Measurements from ENCODE around the gene PANK4. TPM values are rescaled to one million over a fixed set of nuclear protein-coding genes. Genes with fewer than 3 reads are reported as not detected.

The PANK4 gene
- total and polyA plus RNA-seq, 9 of the 15 experiments (the other 6 are each of a cell fraction or from before 2014, with no cell fraction given): 0.93 to 55.6 (median 31.5) TPM

GRCh38 chr1:2548068-2548589 lies 21.7 kb upstream of the PANK4 start (continued):
- TF ChIP-seq, protein P1, sequence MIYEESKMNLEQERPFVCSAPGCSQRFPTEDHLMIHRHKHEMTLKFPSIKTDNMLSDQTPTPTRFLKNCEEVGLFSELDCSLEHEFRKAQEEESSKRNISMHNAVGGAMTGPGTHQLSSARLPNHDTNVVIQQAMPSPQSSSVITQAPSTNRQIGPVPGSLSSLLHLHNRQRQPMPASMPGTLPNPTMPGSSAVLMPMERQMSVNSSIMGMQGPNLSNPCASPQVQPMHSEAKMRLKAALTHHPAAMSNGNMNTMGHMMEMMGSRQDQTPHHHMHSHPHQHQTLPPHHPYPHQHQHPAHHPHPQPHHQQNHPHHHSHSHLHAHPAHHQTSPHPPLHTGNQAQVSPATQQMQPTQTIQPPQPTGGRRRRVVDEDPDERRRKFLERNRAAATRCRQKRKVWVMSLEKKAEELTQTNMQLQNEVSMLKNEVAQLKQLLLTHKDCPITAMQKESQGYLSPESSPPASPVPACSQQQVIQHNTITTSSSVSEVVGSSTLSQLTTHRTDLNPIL (CRISPR knock-in tag; IDR thresholded peaks at IDR 0.05): no peak
- no peak for TF ChIP-seq SMARCA4 (IDR thresholded peaks at IDR 0.05)
- TF ChIP-seq SIX5 (IDR thresholded peaks at IDR 0.05; ENCODE audit: borderline replicate concordance in 1 of 2, insufficient read depth in 1 of 2, low read depth in 1 of 2, low read length in 2 of 2): no peak
- peak in 1 of 2 experiments; percentile 55; a peak in 2 of 4 replicates for TF ChIP-seq TBL1XR1 (IDR thresholded peaks at IDR 0.05; ENCODE audit: low read length in 2 of 2)
- TF ChIP-seq GTF2B (IDR thresholded peaks at IDR 0.05; ENCODE audit: extremely low read depth, insufficient read length): no peak
- TF ChIP-seq MED1 (CRISPR knock-in tag; IDR thresholded peaks at IDR 0.05; ENCODE audit: borderline replicate concordance): no peak
- TF ChIP-seq PCBP1 (IDR thresholded peaks at IDR 0.05; ENCODE audit: low read depth, low read length, poor library complexity, severe bottlenecking): no peak
- TF ChIP-seq ZNF239 (CRISPR knock-in tag; IDR thresholded peaks at IDR 0.05): no peak
- TF ChIP-seq CHD2 (IDR thresholded peaks at IDR 0.05; ENCODE audit: low read depth, low read length): no peak
- TF ChIP-seq CTBP1 (IDR thresholded peaks at IDR 0.05; ENCODE audit: borderline replicate concordance): peak; percentile 65; the same call in 1 of the 2 replicates
- 0 out of 2 replicates have a peak, but pooled peaks have one; percentile 10 for TF ChIP-seq ZNF586 (CRISPR knock-in tag; conservative IDR thresholded peaks at IDR 0.05)
- no peak for TF ChIP-seq POLR2AphosphoS5 (IDR thresholded peaks at IDR 0.05; ENCODE audit: control insufficient read depth, insufficient read depth, low read depth, low read length)
- TF ChIP-seq, protein P2, sequence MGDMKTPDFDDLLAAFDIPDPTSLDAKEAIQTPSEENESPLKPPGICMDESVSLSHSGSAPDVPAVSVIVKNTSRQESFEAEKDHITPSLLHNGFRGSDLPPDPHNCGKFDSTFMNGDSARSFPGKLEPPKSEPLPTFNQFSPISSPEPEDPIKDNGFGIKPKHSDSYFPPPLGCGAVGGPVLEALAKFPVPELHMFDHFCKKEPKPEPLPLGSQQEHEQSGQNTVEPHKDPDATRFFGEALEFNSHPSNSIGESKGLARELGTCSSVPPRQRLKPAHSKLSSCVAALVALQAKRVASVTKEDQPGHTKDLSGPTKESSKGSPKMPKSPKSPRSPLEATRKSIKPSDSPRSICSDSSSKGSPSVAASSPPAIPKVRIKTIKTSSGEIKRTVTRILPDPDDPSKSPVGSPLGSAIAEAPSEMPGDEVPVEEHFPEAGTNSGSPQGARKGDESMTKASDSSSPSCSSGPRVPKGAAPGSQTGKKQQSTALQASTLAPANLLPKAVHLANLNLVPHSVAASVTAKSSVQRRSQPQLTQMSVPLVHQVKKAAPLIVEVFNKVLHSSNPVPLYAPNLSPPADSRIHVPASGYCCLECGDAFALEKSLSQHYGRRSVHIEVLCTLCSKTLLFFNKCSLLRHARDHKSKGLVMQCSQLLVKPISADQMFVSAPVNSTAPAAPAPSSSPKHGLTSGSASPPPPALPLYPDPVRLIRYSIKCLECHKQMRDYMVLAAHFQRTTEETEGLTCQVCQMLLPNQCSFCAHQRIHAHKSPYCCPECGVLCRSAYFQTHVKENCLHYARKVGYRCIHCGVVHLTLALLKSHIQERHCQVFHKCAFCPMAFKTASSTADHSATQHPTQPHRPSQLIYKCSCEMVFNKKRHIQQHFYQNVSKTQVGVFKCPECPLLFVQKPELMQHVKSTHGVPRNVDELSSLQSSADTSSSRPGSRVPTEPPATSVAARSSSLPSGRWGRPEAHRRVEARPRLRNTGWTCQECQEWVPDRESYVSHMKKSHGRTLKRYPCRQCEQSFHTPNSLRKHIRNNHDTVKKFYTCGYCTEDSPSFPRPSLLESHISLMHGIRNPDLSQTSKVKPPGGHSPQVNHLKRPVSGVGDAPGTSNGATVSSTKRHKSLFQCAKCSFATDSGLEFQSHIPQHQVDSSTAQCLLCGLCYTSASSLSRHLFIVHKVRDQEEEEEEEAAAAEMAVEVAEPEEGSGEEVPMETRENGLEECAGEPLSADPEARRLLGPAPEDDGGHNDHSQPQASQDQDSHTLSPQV (IDR thresholded peaks at IDR 0.05): no peak
- no peak for TF ChIP-seq MAFF (IDR thresholded peaks at IDR 0.05; ENCODE audit: low read length)
- no peak for TF ChIP-seq ZNF24 (IDR thresholded peaks at IDR 0.05)
- TF ChIP-seq, protein P3, sequence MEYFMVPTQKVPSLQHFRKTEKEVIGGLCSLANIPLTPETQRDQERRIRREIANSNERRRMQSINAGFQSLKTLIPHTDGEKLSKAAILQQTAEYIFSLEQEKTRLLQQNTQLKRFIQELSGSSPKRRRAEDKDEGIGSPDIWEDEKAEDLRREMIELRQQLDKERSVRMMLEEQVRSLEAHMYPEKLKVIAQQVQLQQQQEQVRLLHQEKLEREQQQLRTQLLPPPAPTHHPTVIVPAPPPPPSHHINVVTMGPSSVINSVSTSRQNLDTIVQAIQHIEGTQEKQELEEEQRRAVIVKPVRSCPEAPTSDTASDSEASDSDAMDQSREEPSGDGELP (CRISPR knock-in tag; IDR thresholded peaks at IDR 0.05; ENCODE audit: borderline replicate concordance): peak; percentile 59; the same call in 1 of the 2 replicates
- no peak for TF ChIP-seq ZNF778 (CRISPR knock-in tag; IDR thresholded peaks at IDR 0.05)
- TF ChIP-seq ZNF280A (IDR thresholded peaks at IDR 0.05; ENCODE audit: low read depth, partially characterized antibody): no peak
- no peak for TF ChIP-seq CBFA2T2 (conservative IDR thresholded peaks at IDR 0.05)
- no peak for TF ChIP-seq MCM7 (IDR thresholded peaks at IDR 0.05)
- no peak for TF ChIP-seq NCOR1 (IDR thresholded peaks at IDR 0.05)
